ENCODE results near the gene HS1BP3.

DNA sequence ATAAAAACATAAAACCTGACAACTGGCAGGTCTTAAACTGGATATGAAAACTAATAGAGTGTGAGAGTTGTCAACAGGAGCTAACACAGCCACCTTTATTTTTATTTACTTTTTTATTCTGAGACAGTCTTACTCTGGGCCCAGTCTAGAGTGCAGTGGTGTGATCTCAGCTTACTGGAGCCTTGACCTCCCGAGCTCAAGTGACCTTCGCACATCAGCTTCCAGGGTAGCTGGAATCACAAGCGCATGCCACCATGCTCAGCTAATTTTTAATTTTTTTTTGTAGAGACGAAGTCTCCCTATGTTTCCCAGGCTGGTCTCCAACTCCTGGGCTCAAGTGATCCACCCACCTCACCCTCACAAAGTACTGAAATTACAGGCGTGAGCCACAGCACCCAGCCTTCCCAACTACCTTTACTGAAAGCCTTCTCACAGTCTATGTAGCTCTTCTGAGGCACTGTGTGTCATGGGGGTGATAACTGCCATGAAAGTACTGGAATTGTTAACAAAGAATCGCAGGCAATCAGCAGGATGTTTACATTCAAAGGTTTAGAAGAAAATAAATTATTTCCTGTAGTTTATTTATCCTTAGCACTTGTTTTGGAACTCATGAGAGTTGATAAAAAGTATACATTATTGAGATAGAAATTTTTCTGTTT, 40.3 kb upstream of the HS1BP3 start:
- TF ChIP-seq EZH2phosphoT487 (IDR thresholded peaks at IDR 0.05; ENCODE audit: borderline replicate concordance, low read length) (no peak), CTCF (IDR thresholded peaks at IDR 0.05; ENCODE audit: low read depth, low read length, poor library complexity, severe bottlenecking) (no peak)

Measured in DOHH2 (cell line).